GM12878 (cell line): ENCODE measurements around the gene UBE2O. TPM values are rescaled to one million over a fixed set of nuclear protein-coding genes. Genes with fewer than 3 reads are reported as not detected.

Source experiments
- ATAC-seq: fragments of 200-7000 bp; cut with Tn5 transposase; 3 replicates; pipeline ENCODE4 v1.9.1; 2020; ENCODE audit warnings: mild to moderate bottlenecking, moderate library complexity
- BruUV-seq: library from RNA; stranded (reverse); fragments of 400-500 nt; replicated peaks from 2 replicates; lab custom pipeline; 2021; lab: Mats Ljungman, UMichigan
- CTCF ChIA-PET: fragments of 300-600 bp; sonication (Branson Sonifier 250); formaldehyde crosslinking; extraction: SDS; loops from one replicate; lab custom pipeline; 2021; ENCODE audit warnings: inconsistent platforms; lab: Yijun Ruan, JAX
- POLR2A ChIA-PET: fragments of 350-600 bp; formaldehyde crosslinking; extraction: SDS; loops from one replicate; lab custom pipeline; 2021; ENCODE audit warnings: inconsistent platforms; lab: Charles Lee
- RAD21 ChIA-PET: fragments of 300-600 bp; sonication (Branson Sonifier 250); formaldehyde crosslinking; loops from one replicate; lab custom pipeline; 2023; ENCODE audit warnings: antibody characterized with exemption; ENCODE audit not compliant: unreplicated experiment; lab: Charles Lee
- SMC1A ChIA-PET: fragments of 300-600 bp; sonication (Branson Sonifier 250); formaldehyde crosslinking; loops from one replicate; lab custom pipeline; 2023; ENCODE audit not compliant: unreplicated experiment, uncharacterized antibody; lab: Charles Lee
- DNase-seq: peaks from one replicate; pipeline ENCODE4 v3.0.0-alpha.2; 2011; ENCODE audit warnings: low read depth, low spot score
- FAIRE-seq: peaks from 3 replicates; lab custom pipeline; 2011; peaks lifted over from hg19 to GRCh38; lab: Jason Lieb, UNC
- H2AFZ ChIP-seq: 2 replicates; pipeline ENCODE4 v1.6.0; 2011; ENCODE audit warnings: low read depth, low read length, control low read depth; ENCODE audit not compliant: control insufficient read depth
- H3K27ac ChIP-seq: 2 replicates; pipeline ENCODE4 v1.5.1; 2011; ENCODE audit warnings: control low read depth; ENCODE audit not compliant: control insufficient read depth, insufficient read depth
- H3K27me3 ChIP-seq, 2 experiments: replicated peaks in 1 of 2; 2 replicates each; pipeline versions ENCODE4 v1.6.0 to v1.6.1; 2011; ENCODE audit warnings: low read length in 1 of 2; ENCODE audit not compliant: control insufficient read depth in 2 of 2, insufficient read depth in 2 of 2
- H3K36me3 ChIP-seq, 2 experiments: 2 replicates each; pipeline ENCODE4 v1.5.1; 2011; ENCODE audit warnings: low read length in 1 of 2; ENCODE audit not compliant: control insufficient read depth in 2 of 2, insufficient read depth in 2 of 2
- H3K4me1 ChIP-seq: 2 replicates; pipeline ENCODE4 v1.6.1; 2011; ENCODE audit warnings: mild to moderate bottlenecking, low read length, moderate library complexity, mixed read lengths; ENCODE audit not compliant: control insufficient read depth, insufficient read depth
- H3K4me2 ChIP-seq: 2 replicates; pipeline ENCODE4 v1.6.0; 2011; ENCODE audit warnings: control low read depth; ENCODE audit not compliant: control insufficient read depth, insufficient read depth
- H3K4me3 ChIP-seq: fragments of 200-600 bp; sonication (generic); 2 replicates; pipeline ENCODE4 v1.5.1; 2016
- H3K79me2 ChIP-seq: 2 replicates; pipeline ENCODE4 v1.6.0; 2011; ENCODE audit warnings: low read length; ENCODE audit not compliant: control insufficient read depth, insufficient read depth
- H3K9ac ChIP-seq: 2 replicates; pipeline ENCODE4 v1.8.0; 2011; ENCODE audit warnings: low read length, control low read depth, mixed read lengths; ENCODE audit not compliant: control insufficient read depth, insufficient read depth
- H3K9me3 ChIP-seq: replicated peaks from 3 replicates; pipeline ENCODE4 v1.5.1; 2011; ENCODE audit warnings: mild to moderate bottlenecking, low read length; ENCODE audit not compliant: control insufficient read depth, insufficient read depth
- H4K20me1 ChIP-seq: 2 replicates; pipeline ENCODE4 v1.6.0; 2011; ENCODE audit not compliant: control insufficient read depth, insufficient read depth
- ATF3 ChIP-seq: IDR thresholded peaks from 2 replicates; pipeline ENCODE4 v1.6.1; 2011; ENCODE audit warnings: low read depth, mild to moderate bottlenecking, low read length, moderate library complexity, borderline replicate concordance; ENCODE audit errors: extremely low read depth
- CHD1 ChIP-seq: IDR thresholded peaks from 2 replicates; pipeline ENCODE4 v1.6.1; 2012; ENCODE audit warnings: low read depth, low read length, improper control_type of control experiment
- FOS ChIP-seq: IDR thresholded peaks from 3 replicates; pipeline ENCODE4 v1.6.1; 2011; ENCODE audit warnings: borderline replicate concordance; ENCODE audit not compliant: insufficient read length; ENCODE audit errors: extremely low read depth
- GATAD2B ChIP-seq: fragments of 450-650 bp; conservative IDR thresholded peaks from 2 replicates; pipeline ENCODE4 v1.6.1; 2017; ENCODE audit warnings: low read depth, mild to moderate bottlenecking, moderate library complexity
- HDGF ChIP-seq: fragments of 450-650 bp; IDR thresholded peaks from 2 replicates; pipeline ENCODE4 v1.6.1; 2016; ENCODE audit warnings: antibody characterized with exemption
- IKZF2 ChIP-seq, 2 experiments: fragments of 450-650 bp; IDR thresholded peaks; 2 replicates each; pipeline ENCODE4 v1.6.1; 2017; ENCODE audit warnings: mild to moderate bottlenecking in 2 of 2, moderate library complexity in 2 of 2
- LARP7 ChIP-seq: fragments of 450-650 bp; IDR thresholded peaks from 2 replicates; pipeline ENCODE4 v1.6.1; 2017; ENCODE audit warnings: mild to moderate bottlenecking
- MTA2 ChIP-seq: fragments of 450-650 bp; IDR thresholded peaks from 2 replicates; pipeline ENCODE4 v1.6.1; 2016; ENCODE audit warnings: low read depth, mild to moderate bottlenecking, moderate library complexity
- NBN ChIP-seq: fragments of 450-650 bp; IDR thresholded peaks from 2 replicates; pipeline ENCODE4 v1.6.1; 2016
- RAD51 ChIP-seq: fragments of 450-650 bp; IDR thresholded peaks from 2 replicates; pipeline ENCODE4 v1.6.1; 2016; ENCODE audit warnings: moderate library complexity, mild to moderate bottlenecking, inconsistent platforms
- SIN3A ChIP-seq: IDR thresholded peaks from 2 replicates; pipeline ENCODE4 v1.6.1; 2012; ENCODE audit warnings: low read depth, low read length, improper control_type of control experiment
- WGBS: methylation state at CpG from one replicate; pipeline ENCODE4 v1.1.6; 2016; ENCODE audit warnings: low lambda C conversion rate; ENCODE audit not compliant: insufficient replicate concordance, insufficient coverage; ENCODE audit errors: missing lambda C conversion rate; 5-methylcytosine and 5-hydroxymethylcytosine counted together
- in situ Hi-C: fragments of 300-500 bp; cut with MboI; formaldehyde crosslinking; loops from 9 replicates; pipeline ENCODE4 v1.14.3; 2018; ENCODE audit warnings: mixed read lengths
- intact Hi-C: fragments of 100-400 bp; cut with micrococcal nuclease; formaldehyde crosslinking; loops from one replicate; pipeline ENCODE4 v1.14.2; 2022; ENCODE audit not compliant: unreplicated experiment
- polyA plus RNA-seq, 11 experiments: library from polyadenylated mRNA; depleted of rRNA in 4 of 11; unstranded in 6 of 11; stranded (reverse) in 5 of 11; fragments of >200 nt; fragmentation: Nextera tagmentation in 4 of 11; fragmentation: Illumina TruSeq in 1 of 11; extraction: Ambion mirVana in 4 of 11; extraction: Trizol in 1 of 11; gene quantifications; 1 replicate in 1 of 11; 2 replicates in 10 of 11; pipeline versions ENCODE4 v1.2.1 to v1.2.3, GENCODE V29; 2011 to 2016; ENCODE audit warnings: inconsistent platforms in 2 of 11, missing spikeins in 2 of 11, low read depth in 1 of 11
- total RNA-seq, 4 experiments: library from RNA; depleted of rRNA in 3 of 4; stranded (reverse); fragments of >200 nt in 3 of 4; fragmentation: Illumina TruSeq in 1 of 4; extraction: Trizol in 1 of 4; gene quantifications; 2 replicates each; pipeline versions ENCODE4 v1.2.1 to v1.2.3, GENCODE V29; 2013 to 2021

The UBE2O gene
- total and polyA plus RNA-seq, 10 of the 15 experiments (the other 5 are each of a cell fraction or from before 2014, with no cell fraction given), result 2.1 to 39.0 (median 14.1) TPM

- peaks cover 52% of the 10 kb centered on the region for H3K79me2 ChIP-seq
- no peaks in the 10 kb centered on the region for H3K9me3 ChIP-seq
- ATAC-seq (no peak), DNase-seq (no peak)
- intact Hi-C loops (no loop called here), in situ Hi-C loops (no loop called here)
- peaks cover 23% of the 10 kb centered on the region for H3K4me1 ChIP-seq
- ChIA-PET POLR2A (no interaction called here), RAD21 (no interaction called here), SMC1A (interaction anchor here (1.6 to 1.8 kb wide), 2 partner anchors 11 to 29 kb away, joined by 3 to 5 read pairs; partner anchors contain the start of gene AANAT), CTCF (interaction anchor here (0.8 kb wide), 1 partner anchor 136 kb away, joined by 3 read pairs; no protein-coding TSS in a partner anchor)
- no peaks in the 10 kb centered on the region for H3K27me3 ChIP-seq
- 80% methylated on average over 13 of the region's 13 CpGs for WGBS
- H4K20me1 ChIP-seq, result no peaks in the 10 kb centered on the region
- peaks cover 0 to 7% of the 10 kb centered on the region in 2 experiments; a peak in 2 of 4 replicates for H3K36me3 ChIP-seq
- H2AFZ ChIP-seq, result no peak overlapping the region
- no TSS peak for BruUV-seq
- no peak overlapping the region for H3K4me2 ChIP-seq
- TF ChIP-seq ATF3, result no peak
- no peak for TF ChIP-seq MTA2
- TF ChIP-seq FOS, result no peak
- no peak for TF ChIP-seq LARP7
- no peak for TF ChIP-seq GATAD2B
- TF ChIP-seq SIN3A, result no peak
- TF ChIP-seq HDGF, result no peak
- TF ChIP-seq RAD51, result no peak
- no peak for TF ChIP-seq IKZF2 (IDR thresholded peaks at IDR 0.05)
- TF ChIP-seq CHD1, result no peak
- no peak for TF ChIP-seq NBN
- TF ChIP-seq, all 136 proteins: peak for 0
- Histone ChIP-seq H3K27ac (no peak overlapping the region), H3K4me3 (no peak overlapping the region), H3K9ac (no peak overlapping the region)
- no peak for FAIRE-seq
These were observed 15.2 kb downstream of the UBE2O start for GRCh38 chr17:76437467-76438402.
